Inflammatory macrophage treated with lipopolysaccharide for 1 hour (primary cell): ENCODE results near the gene PXT1.
A peak's percentile ranks its signal among the peaks of the same experiment; 100 is the strongest.

Experiments used
- DNase-seq, 2 donors: peaks; one replicate each; pipeline ENCODE4 v3.0.0-alpha.2; 2020 to 2022

Gene PXT1

GRCh38 chr6:36343109-36343680, 99.5 kb downstream of the PXT1 start:
- no peak for DNase-seq

- peak; percentile 58 to 83 for DNase-seq
Measured at GRCh38 chr6:36340618-36341454, 101.8 kb downstream of the PXT1 start.
